NCI-H2081 treated with DMSO at 0.1 percent for 48 hours (cell line): ENCODE measurements around the gene MBNL3.

ENCODE experiments used
- DNase-seq: peaks from one replicate; lab custom pipeline; 2025; lab: John Stamatoyannopoulos, UW

Gene MBNL3

DNA sequence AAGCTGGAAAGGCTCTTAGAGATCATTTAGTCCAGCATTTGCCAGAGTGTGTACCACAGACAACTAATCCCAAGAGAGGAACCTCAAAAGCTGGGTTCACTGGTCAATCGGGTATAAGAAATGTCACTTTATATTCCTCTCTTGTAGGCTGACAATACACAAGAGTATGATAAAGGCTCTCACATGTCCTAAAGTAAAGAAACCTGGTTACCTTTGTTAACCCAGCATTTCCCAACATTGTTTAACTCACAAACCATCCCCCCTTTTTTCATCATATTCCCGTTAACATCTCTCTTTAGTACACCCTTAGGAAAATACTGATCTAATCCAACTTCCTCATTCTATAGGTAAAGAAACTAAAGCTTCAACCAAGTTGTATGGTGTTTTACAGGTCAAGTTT, 74.4 kb downstream of the MBNL3 start:
- DNase-seq = no peak

DNA sequence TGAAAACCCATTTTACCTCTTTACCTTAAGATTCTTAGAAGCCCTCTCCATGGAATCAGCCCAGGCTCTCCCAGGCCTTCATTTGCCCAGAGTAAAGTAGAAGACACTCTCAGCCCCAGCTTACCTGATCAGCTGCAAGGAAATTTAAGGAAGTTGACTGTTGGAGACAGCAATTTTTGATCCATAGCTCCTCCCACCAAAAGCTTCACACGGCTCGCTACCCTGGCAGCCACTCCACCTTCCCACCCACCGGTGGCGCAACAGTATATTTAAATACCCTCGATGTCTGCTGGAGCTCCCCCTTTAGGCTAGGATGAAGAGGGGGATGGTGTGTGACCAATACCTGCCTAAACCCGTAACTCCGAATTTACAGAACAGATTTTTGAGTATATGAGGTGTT, 75.4 kb downstream of the MBNL3 start:
- no peak for DNase-seq

GRCh38 chrX:132412208-132412607, 76.6 kb downstream of the MBNL3 start:
- DNase-seq = no peak

DNA sequence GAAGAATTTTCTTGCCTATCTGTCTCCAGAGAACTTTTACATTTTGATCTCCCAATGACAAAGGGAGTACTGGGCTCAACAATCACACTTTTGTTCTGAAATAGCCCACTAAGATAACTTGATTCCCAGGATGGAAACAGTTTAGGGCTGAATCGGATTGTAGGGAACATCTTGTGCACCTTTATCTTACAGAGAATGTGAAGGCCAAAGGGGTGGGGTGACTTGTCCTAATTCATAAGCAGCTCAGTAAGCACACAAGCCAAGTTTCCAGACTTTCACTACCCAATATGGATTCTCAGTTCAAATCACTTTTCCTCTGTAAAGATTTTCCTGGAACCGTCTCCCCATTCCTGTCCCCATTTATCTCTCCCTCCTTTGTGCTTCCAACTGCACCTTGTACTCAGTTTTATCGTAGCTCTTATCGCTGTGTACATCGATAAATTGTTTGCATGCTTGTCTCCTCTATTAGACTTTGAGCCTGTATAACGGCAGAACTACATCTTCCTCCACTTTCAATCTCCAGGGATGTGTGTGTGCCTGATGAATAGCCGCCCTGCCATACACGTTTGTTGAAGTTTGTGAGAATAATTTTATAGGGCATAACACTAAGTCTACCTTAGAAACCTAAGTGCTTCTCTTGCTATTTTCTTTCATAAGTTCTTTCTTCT, 77.4 kb downstream of the MBNL3 start:
- no peak for DNase-seq

- no peak for DNase-seq
Measured at GRCh38 chrX:132409780-132410556, 78.9 kb downstream of the MBNL3 start.

- DNase-seq = no peak
Measured at GRCh38 chrX:132407691-132408090, 81.1 kb downstream of the MBNL3 start.

GRCh38 chrX:132406106-132406505, 82.7 kb downstream of the MBNL3 start:
- no peak for DNase-seq

- no peak for DNase-seq
Measured at GRCh38 chrX:132404266-132404665, 84.6 kb downstream of the MBNL3 start.

GRCh38 chrX:132401935-132402334, 86.9 kb downstream of the MBNL3 start:
- no peak for DNase-seq

- DNase-seq = no peak
Measured at GRCh38 chrX:132400706-132401105, 88.1 kb downstream of the MBNL3 start.

- no peak for DNase-seq
Measured at GRCh38 chrX:132395645-132396044, 93.2 kb downstream of the MBNL3 start.

GRCh38 chrX:132395026-132395425, 93.8 kb downstream of the MBNL3 start:
- DNase-seq = no peak

GRCh38 chrX:132394591-132394990, 94.2 kb downstream of the MBNL3 start:
- DNase-seq = no peak

DNA sequence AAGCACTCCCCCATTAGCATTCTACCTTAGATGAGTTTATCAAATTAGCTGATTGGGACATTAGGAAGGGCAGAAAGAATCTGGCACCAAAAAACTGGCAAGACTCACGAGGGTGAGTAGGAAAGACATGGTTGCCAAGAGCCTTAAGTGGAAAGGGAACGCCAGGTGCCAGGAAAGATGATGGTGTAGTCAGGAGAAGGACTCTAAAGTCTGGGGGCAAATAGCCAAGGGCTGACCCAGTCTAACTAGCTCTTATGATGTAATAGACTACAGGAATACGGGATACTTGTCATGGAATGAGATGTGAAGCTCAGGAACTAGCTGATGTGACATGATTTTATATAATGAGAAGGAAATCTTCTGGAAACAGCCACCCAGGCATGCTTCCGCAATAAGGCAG, 94.8 kb downstream of the MBNL3 start:
- DNase-seq = no peak

- no peak for DNase-seq
Measured at GRCh38 chrX:132393485-132393884, 95.4 kb downstream of the MBNL3 start.

GRCh38 chrX:132393085-132393484, 95.8 kb downstream of the MBNL3 start:
- DNase-seq = no peak

GRCh38 chrX:132390792-132391191, 98.0 kb downstream of the MBNL3 start:
- DNase-seq = no peak

GRCh38 chrX:132389480-132389879, 99.4 kb downstream of the MBNL3 start:
- no peak for DNase-seq

GRCh38 chrX:132388371-132388770, 100.5 kb downstream of the MBNL3 start:
- DNase-seq = no peak

DNA sequence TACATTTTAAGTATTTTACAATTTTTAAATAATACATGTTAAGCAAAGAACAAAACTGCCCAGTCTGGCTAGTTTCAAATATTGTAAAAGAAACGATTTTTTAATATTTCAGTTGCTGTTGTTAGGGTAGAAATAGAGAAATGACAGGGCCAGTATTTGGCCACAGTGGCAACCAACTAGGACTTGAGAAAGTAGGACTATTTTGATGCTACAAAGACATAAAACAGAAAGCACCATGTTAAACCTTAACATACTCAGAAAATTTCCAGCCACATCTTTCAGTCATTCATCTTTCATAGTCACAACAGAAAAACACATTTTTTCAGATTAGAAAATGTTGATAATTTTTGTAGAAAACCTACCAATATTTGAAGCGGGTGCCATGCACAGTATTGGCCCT, 104.5 kb downstream of the MBNL3 start:
- DNase-seq = no peak

- no peak for DNase-seq
Measured at GRCh38 chrX:132382068-132382467, 106.8 kb downstream of the MBNL3 start.

DNA sequence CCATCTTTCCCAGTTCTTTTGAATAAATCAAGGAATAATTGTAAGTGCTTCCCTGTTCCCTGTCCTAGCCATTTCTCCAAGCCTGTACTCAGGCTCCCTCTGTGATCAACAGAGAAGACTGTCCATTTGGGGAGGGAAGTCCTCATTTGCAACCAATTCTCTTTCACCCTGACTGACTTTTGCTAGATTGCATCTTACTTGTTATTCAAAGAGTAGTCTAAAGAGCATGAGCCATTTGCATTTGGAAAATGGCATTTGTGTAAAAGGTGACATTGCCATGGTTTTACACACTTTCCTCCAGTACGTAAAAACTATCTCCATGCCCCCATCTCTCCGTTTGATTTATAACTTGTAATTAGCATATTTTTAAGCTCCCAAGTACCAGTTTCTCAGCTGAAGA, 110.6 kb downstream of the MBNL3 start:
- DNase-seq = no peak

GRCh38 chrX:132375941-132376340, 112.9 kb downstream of the MBNL3 start:
- no peak for DNase-seq

GRCh38 chrX:132373610-132374009, 115.2 kb downstream of the MBNL3 start:
- DNase-seq = no peak
